Neutrophil (primary cell): ENCODE data around the gene PIGB.
"Not testable (repeated sequence)": the region's sequence is repeated elsewhere in the genome, so short reads cannot be mapped to it uniquely, and the experiment has no call there.

Experiments used
- H3K27ac ChIP-seq: fragments of 200-600 bp; sonication (generic); 2 replicates; pipeline ENCODE4 v1.5.1; 2016; ENCODE audit warnings: mild to moderate bottlenecking, moderate library complexity
- H3K27me3 ChIP-seq: fragments of 200-600 bp; sonication (generic); 2 replicates; pipeline ENCODE4 v1.6.0; 2016; ENCODE audit warnings: mild to moderate bottlenecking
- H3K36me3 ChIP-seq: fragments of 200-600 bp; sonication (generic); 2 replicates; pipeline ENCODE4 v1.5.1; 2017
- H3K4me1 ChIP-seq, 2 experiments: fragments of 200-600 bp in 1 of 2; sonication (generic) in 1 of 2; 1 replicate in 1 of 2; 2 replicates in 1 of 2; pipeline versions ENCODE4 v1.5.1 to v1.6.1; 2013 to 2016; ENCODE audit warnings: low read depth in 1 of 2, low read length in 1 of 2, mild to moderate bottlenecking in 1 of 2, moderate library complexity in 1 of 2; ENCODE audit not compliant: control insufficient read depth in 1 of 2, insufficient read depth in 1 of 2
- H3K4me3 ChIP-seq, 2 experiments: fragments of 200-600 bp in 1 of 2; sonication (generic) in 1 of 2; 1 replicate in 1 of 2; 2 replicates in 1 of 2; pipeline ENCODE4 v1.5.1; 2013 to 2016; ENCODE audit warnings: low read depth in 1 of 2, low read length in 1 of 2, mild to moderate bottlenecking in 1 of 2, moderate library complexity in 1 of 2
- H3K9me3 ChIP-seq: fragments of 200-600 bp; sonication (generic); 2 replicates; pipeline ENCODE4 v1.5.1; 2016
- CTCF ChIP-seq: fragments of 200-600 bp; sonication (generic); IDR thresholded peaks from 2 replicates; pipeline ENCODE4 v1.5.1; 2016; ENCODE audit warnings: antibody characterized with exemption

Gene PIGB

GRCh38 chr15:55283379-55284147 lies 35.5 kb upstream of the PIGB start:
- H3K27ac ChIP-seq, result peak overlapping the region; percentile 96
- peaks cover 13% of the 10 kb centered on the region for H3K36me3 ChIP-seq
- H3K27me3 ChIP-seq, result no peaks in the 10 kb centered on the region
- peak overlapping the region; percentile 42 to 52 for H3K4me3 ChIP-seq
- peaks cover 99 to 100% of the 10 kb centered on the region in 2 experiments for H3K4me1 ChIP-seq
- no peak for TF ChIP-seq CTCF
- no peaks in the 10 kb centered on the region for H3K9me3 ChIP-seq

GRCh38 chr15:55284426-55284825 lies 34.6 kb upstream of the PIGB start:
- Histone ChIP-seq H3K4me1 (peaks cover 91 to 95% of the 10 kb centered on the region in 2 experiments), H3K36me3 (peaks cover 13% of the 10 kb centered on the region), H3K27me3 (no peaks in the 10 kb centered on the region), H3K27ac (peak overlapping the region; percentile 96), H3K9me3 (no peaks in the 10 kb centered on the region), H3K4me3 (peak overlapping the region; percentile 22 to 42)
- no peak for TF ChIP-seq CTCF

- H3K9me3 ChIP-seq, H3K27me3 ChIP-seq: not testable (repeated sequence)
- H3K4me1 ChIP-seq, result peaks cover 82 to 87% of the 10 kb centered on the region in 2 experiments
- H3K27ac ChIP-seq, result peak overlapping the region; percentile 96
- H3K36me3 ChIP-seq, result peaks cover 13% of the 10 kb centered on the region
- peak overlapping the region; percentile 78 to 83 for H3K4me3 ChIP-seq
Measured at GRCh38 chr15:55286442-55287189, 32.4 kb upstream of the PIGB start.

GRCh38 chr15:55288006-55288717 lies 30.9 kb upstream of the PIGB start:
- Histone ChIP-seq H3K4me1 (peaks cover 82 to 87% of the 10 kb centered on the region in 2 experiments), H3K27me3 (no peaks in the 10 kb centered on the region), H3K36me3 (peaks cover 10% of the 10 kb centered on the region), H3K4me3 (peak overlapping the region; percentile 78 to 83), H3K27ac (peak overlapping the region; percentile 96), H3K9me3 (no peaks in the 10 kb centered on the region)
- TF ChIP-seq CTCF, result no peak

- Histone ChIP-seq H3K4me1 (peaks cover 81 to 87% of the 10 kb centered on the region in 2 experiments), H3K27me3 (no peaks in the 10 kb centered on the region), H3K9me3 (no peaks in the 10 kb centered on the region), H3K36me3 (peaks cover 9% of the 10 kb centered on the region), H3K27ac (peak overlapping the region; percentile 96), H3K4me3 (peak overlapping the region; percentile 78 to 83)
- no peak for TF ChIP-seq CTCF
Measured at GRCh38 chr15:55289011-55289745, 29.8 kb upstream of the PIGB start.
